GM10248 (cell line): Measurements from ENCODE around the gene HRNR.
"Not testable (repeated sequence)": the region's sequence is repeated elsewhere in the genome, so short reads cannot be mapped to it uniquely, and the experiment has no call there.

Source experiments
- CTCF ChIA-PET: fragments of 300-600 bp; sonication (Branson Sonifier 250); formaldehyde crosslinking; extraction: SDS; loops from one replicate; lab custom pipeline; 2021; ENCODE audit warnings: antibody characterized with exemption; lab: Yijun Ruan, JAX
- POLR2A ChIA-PET: fragments of 350-650 bp; sonication (Branson Sonifier 250); formaldehyde crosslinking; extraction: SDS; loops from one replicate; lab custom pipeline; 2020; ENCODE audit warnings: antibody characterized with exemption; lab: Yijun Ruan, JAX
- DNase-seq: peaks from one replicate; pipeline ENCODE4 v3.0.0; 2012; ENCODE audit errors: extremely low spot score
- TF ChIP-seq, protein P1 (sequence below): IDR thresholded peaks from 2 replicates; pipeline ENCODE4 v1.5.1; 2012; ENCODE audit warnings: mild to moderate bottlenecking, low read depth; ENCODE audit errors: extremely low read depth, missing control alignments, control extremely low read depth

Gene HRNR

DNA sequence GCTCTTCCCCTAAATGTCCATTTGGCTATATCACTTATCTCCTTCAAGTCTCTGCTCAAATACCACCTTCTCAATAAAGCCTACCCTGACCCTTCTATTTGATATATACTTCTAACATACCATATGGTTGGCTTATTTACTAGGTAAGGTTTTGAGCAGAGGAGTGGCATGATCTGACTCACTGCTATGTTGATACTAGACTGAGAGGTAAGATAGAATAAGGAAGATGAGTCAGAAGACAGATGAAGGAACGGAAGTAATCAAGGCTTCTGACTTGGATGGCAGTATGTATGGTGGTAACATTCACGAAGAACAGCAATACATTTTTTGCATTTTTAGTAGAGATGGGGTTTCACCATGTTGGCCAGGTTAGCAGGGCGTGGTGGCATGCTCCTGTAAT, 4.8 kb upstream of the HRNR start:
- ChIA-PET POLR2A (no interaction called here), CTCF (no interaction called here)
- TF ChIP-seq, protein P1, sequence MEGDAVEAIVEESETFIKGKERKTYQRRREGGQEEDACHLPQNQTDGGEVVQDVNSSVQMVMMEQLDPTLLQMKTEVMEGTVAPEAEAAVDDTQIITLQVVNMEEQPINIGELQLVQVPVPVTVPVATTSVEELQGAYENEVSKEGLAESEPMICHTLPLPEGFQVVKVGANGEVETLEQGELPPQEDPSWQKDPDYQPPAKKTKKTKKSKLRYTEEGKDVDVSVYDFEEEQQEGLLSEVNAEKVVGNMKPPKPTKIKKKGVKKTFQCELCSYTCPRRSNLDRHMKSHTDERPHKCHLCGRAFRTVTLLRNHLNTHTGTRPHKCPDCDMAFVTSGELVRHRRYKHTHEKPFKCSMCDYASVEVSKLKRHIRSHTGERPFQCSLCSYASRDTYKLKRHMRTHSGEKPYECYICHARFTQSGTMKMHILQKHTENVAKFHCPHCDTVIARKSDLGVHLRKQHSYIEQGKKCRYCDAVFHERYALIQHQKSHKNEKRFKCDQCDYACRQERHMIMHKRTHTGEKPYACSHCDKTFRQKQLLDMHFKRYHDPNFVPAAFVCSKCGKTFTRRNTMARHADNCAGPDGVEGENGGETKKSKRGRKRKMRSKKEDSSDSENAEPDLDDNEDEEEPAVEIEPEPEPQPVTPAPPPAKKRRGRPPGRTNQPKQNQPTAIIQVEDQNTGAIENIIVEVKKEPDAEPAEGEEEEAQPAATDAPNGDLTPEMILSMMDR = no peak
- DNase-seq = no peak

DNA sequence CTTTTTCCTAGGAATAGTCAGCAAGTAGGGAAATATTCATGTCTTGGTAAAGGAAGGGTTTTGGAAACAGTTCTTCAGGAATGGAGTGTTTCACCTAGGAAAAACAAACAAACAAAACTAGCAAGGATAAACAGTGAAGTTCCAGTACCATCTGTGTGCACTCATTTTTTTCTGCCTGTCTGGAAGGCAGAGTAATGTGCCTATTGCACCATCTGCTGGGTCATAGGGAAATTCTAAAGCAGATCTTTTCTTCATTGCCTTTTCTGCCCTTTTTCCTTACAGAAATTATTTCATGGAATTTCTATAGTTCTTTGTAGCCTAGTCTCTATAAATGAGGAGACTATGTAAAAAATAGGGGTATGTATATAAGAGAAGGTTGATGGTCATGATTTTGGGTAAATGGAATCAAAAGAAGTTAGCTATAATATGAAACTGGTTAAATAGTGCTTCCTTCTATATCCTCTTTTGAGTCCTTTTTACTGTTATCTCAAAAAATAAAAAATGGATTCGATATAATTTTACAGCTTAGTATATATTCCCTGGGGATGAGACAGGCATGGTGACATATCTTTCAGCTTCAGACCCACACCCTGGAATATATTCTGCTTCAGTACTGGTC, 3.4 kb upstream of the HRNR start:
- ChIA-PET POLR2A (no interaction called here), CTCF (no interaction called here)
- DNase-seq = no peak
- TF ChIP-seq, protein P1 = no peak

DNA sequence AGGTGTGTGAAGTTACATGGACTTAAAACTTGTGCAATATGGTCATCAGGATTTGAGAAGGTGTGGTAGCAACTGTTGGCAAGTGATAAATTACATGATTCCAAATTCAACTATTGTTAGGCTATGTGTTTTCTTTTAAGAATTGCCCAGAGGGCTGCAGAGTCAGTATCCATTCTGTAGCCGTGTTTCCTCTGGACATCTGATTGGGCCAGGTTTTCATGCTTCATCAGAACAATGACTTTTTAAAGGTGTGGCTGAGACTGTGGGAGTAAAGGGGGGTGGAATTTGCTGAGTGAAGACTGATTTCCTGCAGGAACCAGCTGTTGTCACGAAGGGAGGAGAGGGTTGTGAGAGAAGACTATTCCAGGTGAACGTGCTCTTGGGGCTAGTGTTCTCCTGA, 1.7 kb upstream of the HRNR start:
- no peak for DNase-seq
- POLR2A ChIA-PET = no interaction called here
- TF ChIP-seq, protein P1 = no peak
- CTCF ChIA-PET = no interaction called here

DNA sequence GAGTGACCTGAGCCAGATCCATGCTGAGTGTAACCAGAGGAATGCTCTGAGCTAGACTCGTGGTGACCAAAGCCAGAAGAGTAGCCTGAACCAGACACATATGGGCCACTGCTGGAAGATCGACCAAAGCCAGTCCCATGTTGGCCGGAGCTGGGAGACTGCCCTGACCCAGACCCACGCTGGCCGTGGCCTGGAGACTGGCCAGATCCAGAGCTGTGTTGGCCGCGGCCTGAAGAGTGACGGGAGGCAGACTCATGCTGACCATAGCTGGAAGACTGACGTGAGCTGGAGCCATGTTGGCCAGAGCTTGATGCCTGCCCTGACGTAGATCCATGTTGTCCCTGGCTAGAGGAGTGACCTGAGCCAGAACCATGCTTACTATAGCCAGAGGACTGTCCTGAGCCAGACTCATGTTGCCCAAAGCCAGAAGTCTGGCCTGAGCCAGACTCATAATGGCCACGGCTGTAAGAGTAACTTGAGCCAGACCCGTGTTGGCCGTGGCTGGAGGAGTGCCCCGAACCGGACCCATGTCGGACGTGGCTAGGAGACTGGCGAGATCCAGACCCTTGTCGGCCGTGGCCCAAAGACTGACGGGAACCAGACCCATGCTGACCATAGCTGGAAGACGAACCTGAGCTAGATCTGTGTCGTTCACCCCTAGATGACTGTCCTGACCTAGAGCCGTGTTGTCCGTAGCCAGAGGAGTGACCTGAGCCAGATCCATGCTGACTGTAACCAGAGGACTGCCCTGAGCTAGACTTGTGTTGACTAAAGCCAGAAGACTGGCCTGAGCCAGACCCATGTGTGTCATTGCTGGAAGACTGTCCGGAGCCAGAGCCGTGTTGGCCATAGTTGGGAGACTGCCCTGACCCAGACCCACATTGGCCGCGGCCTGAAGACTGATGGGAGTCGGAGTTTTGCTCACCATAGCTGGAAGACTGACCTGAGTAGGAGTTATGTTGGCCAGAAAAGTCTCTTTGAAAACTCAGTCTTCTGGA, 3.5 kb downstream of the HRNR start:
- CTCF ChIA-PET = no interaction called here

DNA sequence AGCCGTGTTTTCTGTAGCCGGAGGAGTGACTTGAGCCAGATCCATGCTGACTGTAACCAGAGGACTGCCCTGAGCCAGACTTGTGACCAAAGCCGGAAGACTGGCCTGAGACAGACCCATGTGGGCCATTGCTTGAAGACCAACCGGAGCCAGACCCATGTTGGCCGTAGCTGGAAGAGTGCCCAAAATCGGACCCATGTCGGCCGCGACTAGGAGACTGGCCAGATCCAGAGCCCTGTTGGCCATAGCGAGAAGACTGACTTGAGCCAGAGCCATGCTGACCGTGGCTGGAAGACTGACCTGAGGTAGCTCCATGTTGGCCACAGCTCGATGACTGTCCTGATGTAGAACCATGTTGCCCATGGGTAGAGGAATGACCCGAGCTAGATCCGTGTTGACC, 4.6 kb downstream of the HRNR start:
- CTCF ChIA-PET, POLR2A ChIA-PET, DNase-seq: not testable (repeated sequence)

More for the DNA sequence above, 3.5 kb downstream of the HRNR start:
- DNase-seq = no peak
- POLR2A ChIA-PET = no interaction called here
- TF ChIP-seq, protein P1 = no peak

DNA sequence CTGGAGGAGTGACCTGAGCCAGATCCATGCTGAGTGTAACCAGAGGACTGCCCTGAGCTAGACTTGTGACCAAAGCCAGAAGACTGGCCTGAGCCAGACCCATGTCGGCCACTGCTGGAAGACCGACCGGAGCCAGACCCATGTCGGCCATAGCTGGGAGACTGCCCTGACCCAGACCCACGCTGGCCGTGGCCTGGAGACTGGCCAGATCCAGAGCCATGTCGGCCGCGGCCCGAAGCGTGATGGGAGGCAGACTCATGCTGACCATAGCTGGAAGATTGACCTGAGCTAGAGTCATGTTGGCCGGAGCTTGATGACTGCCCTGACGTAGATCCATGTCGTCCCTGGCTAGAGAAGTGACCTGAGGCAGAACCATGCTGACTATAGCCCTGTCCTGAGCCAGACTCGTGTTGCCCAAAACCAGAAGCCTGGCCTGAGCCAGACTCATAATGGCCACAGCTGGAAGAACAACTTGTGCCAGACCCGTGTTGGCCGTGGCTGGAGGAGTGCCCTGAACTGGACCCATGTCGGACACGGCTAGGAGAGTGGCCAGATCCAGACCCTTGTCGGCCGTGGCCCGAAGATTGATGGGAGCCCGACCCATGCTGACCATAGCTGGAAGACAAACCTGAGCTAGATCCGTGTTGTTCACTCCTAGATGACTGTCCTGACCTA, 5.1 kb downstream of the HRNR start:
- DNase-seq = no peak
- ChIA-PET CTCF (no interaction called here), POLR2A (no interaction called here)
- TF ChIP-seq, protein P1 = no peak

DNA sequence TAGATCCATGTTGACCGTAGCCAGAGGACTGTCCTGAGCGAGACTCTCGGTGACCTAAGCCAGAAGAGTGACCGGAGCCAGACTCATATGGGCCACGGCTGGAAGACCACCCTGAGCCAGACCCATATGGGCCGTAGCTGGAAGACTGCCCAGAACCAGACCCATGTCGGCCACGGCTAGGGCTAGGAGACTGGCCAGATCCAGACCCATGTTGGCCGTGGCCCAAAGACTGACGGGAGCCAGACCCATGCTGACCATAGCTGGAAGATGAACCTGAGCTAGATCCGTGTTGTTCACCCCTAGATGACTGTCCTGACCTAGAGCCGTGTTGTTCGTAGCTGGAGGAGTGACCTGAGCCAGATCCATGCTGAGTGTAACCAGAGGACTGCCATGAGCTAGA, 8.4 kb downstream of the HRNR start:
- DNase-seq, CTCF ChIA-PET, POLR2A ChIA-PET: not testable (repeated sequence)

DNA sequence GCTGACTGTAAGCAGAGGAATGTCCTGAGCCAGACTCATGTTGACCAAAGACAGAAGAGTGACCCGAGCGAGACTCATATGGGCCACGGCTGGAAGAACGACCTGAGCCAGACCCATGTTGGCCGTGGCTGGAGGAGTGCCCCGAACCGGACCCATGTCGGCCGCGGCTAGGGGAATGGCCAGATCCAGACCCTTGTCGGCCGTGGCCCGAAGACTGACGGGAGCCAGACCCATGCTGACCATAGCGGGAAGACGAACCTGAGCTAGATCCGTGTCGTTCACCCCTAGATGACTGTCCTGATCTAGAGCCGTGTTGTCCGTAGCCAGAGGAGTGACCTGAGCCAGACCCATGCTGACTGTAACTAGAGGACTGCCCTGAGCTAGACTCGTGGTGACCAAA, 9.1 kb downstream of the HRNR start:
- POLR2A ChIA-PET, DNase-seq, CTCF ChIA-PET: not testable (repeated sequence)
